ENCODE results near the gene HMGN1. TPM values are rescaled to one million over a fixed set of nuclear protein-coding genes. Genes with fewer than 3 reads are reported as not detected.

The HMGN1 gene
- total and polyA plus RNA-seq, 4 experiments from 2014 or later, result 193 to 358 (median 236) TPM

- H3K9me3 ChIP-seq (ENCODE audit: control insufficient read depth in 1 of 2, low read length in 2 of 2), result no peaks in the 10 kb centered on the region
- no peak overlapping the region for H3K4me3 ChIP-seq (ENCODE audit: low read length in 2 of 2)
- no peak for DNase-seq
- Mint-ChIP-seq H3K27ac (peak overlapping the region in 1 of 7 donors; percentile 54), H3K4me1 (peaks cover 11 to 16% (median 12%) of the 10 kb centered on the region in 4 donors), H3K36me3 (no peaks in the 10 kb centered on the region), H3K27me3 (no peaks in the 10 kb centered on the region), H3K4me3 (no peak overlapping the region), H3K9me3 (no peaks in the 10 kb centered on the region)
- H3K27me3 ChIP-seq (ENCODE audit: insufficient read depth, low read length), result no peaks in the 10 kb centered on the region
- ChIA-PET POLR2A (ENCODE audit: partially characterized antibody) (no interaction called here), CTCF (ENCODE audit: partially characterized antibody) (no interaction called here)
- H3K27ac ChIP-seq (ENCODE audit: low read depth, low read length), result no peak overlapping the region
- intact Hi-C loops (cut with micrococcal nuclease), result loop anchor here (10.0 kb wide), 1 partner anchor 1955 kb away; the partner anchor contains the start of gene DYRK1A
- no peaks in the 10 kb centered on the region for H3K36me3 ChIP-seq (ENCODE audit: insufficient read depth, low read length)
- peaks cover 11% of the 10 kb centered on the region for H3K4me1 ChIP-seq (ENCODE audit: insufficient read depth, low read length)
Observed at GRCh38 chr21:39319814-39320332, 29.0 kb downstream of the HMGN1 start.

GRCh38 chr21:39319251-39319756 lies 29.6 kb downstream of the HMGN1 start:
- no peak for DNase-seq
- Histone ChIP-seq H3K27ac (ENCODE audit: low read depth, low read length) (no peak overlapping the region), H3K36me3 (ENCODE audit: insufficient read depth, low read length) (no peaks in the 10 kb centered on the region), H3K9me3 (ENCODE audit: control insufficient read depth in 1 of 2, low read length in 2 of 2) (no peaks in the 10 kb centered on the region), H3K4me1 (ENCODE audit: insufficient read depth, low read length) (peaks cover 17% of the 10 kb centered on the region), H3K27me3 (ENCODE audit: insufficient read depth, low read length) (no peaks in the 10 kb centered on the region), H3K4me3 (ENCODE audit: low read length in 2 of 2) (no peak overlapping the region)
- Mint-ChIP-seq H3K27me3 (no peaks in the 10 kb centered on the region), H3K4me3 (no peak overlapping the region), H3K36me3 (peaks cover 0 to 4% of the 10 kb centered on the region in 2 donors), H3K27ac (no peak overlapping the region), H3K4me1 (peaks cover 14 to 21% (median 16%) of the 10 kb centered on the region in 4 donors), H3K9me3 (no peaks in the 10 kb centered on the region)
- intact Hi-C loops (cut with micrococcal nuclease), result loop anchor here (10.0 kb wide), 1 partner anchor 1955 kb away; the partner anchor contains the start of gene DYRK1A
- POLR2A ChIA-PET (ENCODE audit: partially characterized antibody), result no interaction called here
- CTCF ChIA-PET (ENCODE audit: partially characterized antibody), result no interaction called here

- H3K27ac Mint-ChIP-seq, result peak overlapping the region in 1 of 7 donors; percentile 37
- no peak for DNase-seq
- H3K27me3 ChIP-seq (ENCODE audit: insufficient read depth, low read length), result no peaks in the 10 kb centered on the region
- H3K4me3 ChIP-seq (ENCODE audit: low read length in 2 of 2), result no peak overlapping the region
- H3K4me1 ChIP-seq (ENCODE audit: insufficient read depth, low read length), result peaks cover 18% of the 10 kb centered on the region
- ChIA-PET POLR2A (ENCODE audit: partially characterized antibody) (interaction anchor here (1.0 to 8.6 kb wide), 2 partner anchors 18 to 29 kb away, joined by 3 to 197 read pairs; partner anchors contain the start of gene HMGN1), CTCF (ENCODE audit: partially characterized antibody) (interaction anchor here (0.9 to 1.1 kb wide), 2 partner anchors 70 to 124 kb away, joined by 3 to 4 read pairs; no protein-coding TSS in a partner anchor)
- no peak overlapping the region for H3K27ac ChIP-seq (ENCODE audit: low read depth, low read length)
- no peaks in the 10 kb centered on the region for H3K9me3 ChIP-seq (ENCODE audit: control insufficient read depth in 1 of 2, low read length in 2 of 2)
- H3K9me3 Mint-ChIP-seq, result peaks cover 0 to 2% (median 0%) of the 10 kb centered on the region in 8 donors
- peaks cover 16 to 24% (median 18%) of the 10 kb centered on the region in 4 donors for H3K4me1 Mint-ChIP-seq
- H3K4me3 Mint-ChIP-seq, result no peak overlapping the region
- no peaks in the 10 kb centered on the region for H3K27me3 Mint-ChIP-seq
- intact Hi-C loops (cut with micrococcal nuclease), result loop anchor here (10.0 kb wide), 1 partner anchor 1954 kb away; the partner anchor contains the start of gene DYRK1A
- peaks cover 0 to 7% of the 10 kb centered on the region in 2 donors for H3K36me3 Mint-ChIP-seq
- no peaks in the 10 kb centered on the region for H3K36me3 ChIP-seq (ENCODE audit: insufficient read depth, low read length)
Observed at GRCh38 chr21:39318091-39318959, 30.6 kb downstream of the HMGN1 start.

DNA sequence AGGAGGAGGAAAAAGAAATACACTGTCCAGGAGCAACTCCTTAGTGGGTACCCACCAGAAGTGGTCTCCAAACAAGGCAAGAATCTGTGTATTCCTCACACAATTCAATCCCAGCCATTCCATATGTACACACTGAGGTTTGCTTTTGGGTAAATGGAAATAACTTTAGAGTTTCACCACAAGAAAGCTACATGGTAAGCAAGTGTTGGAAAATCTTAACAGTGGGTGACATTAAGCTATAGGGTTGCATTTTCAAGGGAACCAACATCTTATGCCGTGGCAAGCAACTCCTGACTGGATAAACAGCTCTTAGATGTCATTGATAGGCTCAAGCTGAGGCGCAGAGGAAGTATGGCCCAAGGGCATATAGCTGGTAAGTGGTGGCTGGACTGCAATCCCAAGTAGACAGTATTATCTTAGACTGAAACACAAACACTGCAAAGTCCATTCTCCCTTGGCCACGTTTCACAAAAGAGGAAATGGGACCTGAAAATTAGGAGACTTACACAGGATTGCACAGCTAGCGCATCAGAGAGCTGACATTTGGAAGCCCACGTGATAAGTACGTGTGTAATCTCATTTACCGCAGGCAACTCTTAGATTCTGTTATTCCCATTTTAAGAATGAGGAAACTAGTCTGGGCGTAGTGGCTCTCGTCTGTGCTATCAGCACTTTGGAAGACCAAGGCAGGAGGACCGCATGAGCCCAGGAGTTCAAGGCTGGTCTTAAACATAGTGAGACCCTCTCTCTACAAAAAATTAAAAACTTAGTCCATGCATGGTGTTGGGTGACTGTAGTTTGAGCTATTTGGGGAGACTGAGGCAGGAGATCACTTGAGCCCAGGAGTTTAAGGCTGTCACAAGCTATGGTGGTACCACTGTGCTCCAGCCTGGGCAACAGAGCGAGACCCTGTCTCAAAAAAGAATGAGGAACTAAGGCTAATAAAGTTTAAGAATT lies 31.5 kb downstream of the HMGN1 start:
- Histone ChIP-seq H3K27ac (ENCODE audit: low read depth, low read length) (no peak overlapping the region), H3K4me1 (ENCODE audit: insufficient read depth, low read length) (peaks cover 18% of the 10 kb centered on the region), H3K27me3 (ENCODE audit: insufficient read depth, low read length) (no peaks in the 10 kb centered on the region), H3K9me3 (ENCODE audit: control insufficient read depth in 1 of 2, low read length in 2 of 2) (no peaks in the 10 kb centered on the region), H3K4me3 (ENCODE audit: low read length in 2 of 2) (no peak overlapping the region), H3K36me3 (ENCODE audit: insufficient read depth, low read length) (no peaks in the 10 kb centered on the region)
- Mint-ChIP-seq H3K27ac (peak overlapping the region in 2 of 7 donors; percentile 57 to 84), H3K9me3 (peaks cover 0 to 2% (median 0%) of the 10 kb centered on the region in 8 donors), H3K36me3 (peaks cover 0 to 7% of the 10 kb centered on the region in 2 donors), H3K4me3 (no peak overlapping the region), H3K4me1 (peaks cover 16 to 25% (median 18%) of the 10 kb centered on the region in 4 donors), H3K27me3 (no peaks in the 10 kb centered on the region)
- DNase-seq, result no peak
- ChIA-PET POLR2A (ENCODE audit: partially characterized antibody) (interaction anchor here (1.0 to 8.6 kb wide), 2 partner anchors 18 to 30 kb away, joined by 3 to 197 read pairs; partner anchors contain the start of gene HMGN1), CTCF (ENCODE audit: partially characterized antibody) (interaction anchor here (0.9 to 1.1 kb wide), 2 partner anchors 70 to 125 kb away, joined by 3 to 4 read pairs; no protein-coding TSS in a partner anchor)
- intact Hi-C loops (cut with micrococcal nuclease), result loop anchor here (10.0 kb wide), 1 partner anchor 1953 kb away; the partner anchor contains the start of gene DYRK1A

- Histone ChIP-seq H3K27me3 (ENCODE audit: insufficient read depth, low read length) (no peaks in the 10 kb centered on the region), H3K4me3 (ENCODE audit: low read length in 2 of 2) (no peak overlapping the region), H3K9me3 (ENCODE audit: control insufficient read depth in 1 of 2, low read length in 2 of 2) (no peaks in the 10 kb centered on the region), H3K4me1 (ENCODE audit: insufficient read depth, low read length) (peaks cover 23% of the 10 kb centered on the region), H3K36me3 (ENCODE audit: insufficient read depth, low read length) (no peaks in the 10 kb centered on the region), H3K27ac (ENCODE audit: low read depth, low read length) (no peak overlapping the region)
- Mint-ChIP-seq H3K4me3 (no peak overlapping the region), H3K36me3 (peaks cover 0 to 14% of the 10 kb centered on the region in 2 donors), H3K27me3 (peaks cover 0 to 2% of the 10 kb centered on the region in 2 donors), H3K27ac (peak overlapping the region in 4 of 7 donors; percentile 20 to 89 (median 70)), H3K4me1 (peaks cover 22 to 32% (median 24%) of the 10 kb centered on the region in 4 donors), H3K9me3 (peaks cover 0 to 2% (median 0%) of the 10 kb centered on the region in 8 donors)
- ChIA-PET CTCF (ENCODE audit: partially characterized antibody) (no interaction called here), POLR2A (ENCODE audit: partially characterized antibody) (interaction anchor here (8.6 kb wide), 1 partner anchor 30 kb away, joined by 197 read pairs; the partner anchor contains the start of gene HMGN1)
- intact Hi-C loops (cut with micrococcal nuclease), result loop anchor here (10.0 kb wide), 1 partner anchor 1952 kb away; the partner anchor contains the start of gene DYRK1A
- no peak for DNase-seq
Observed at GRCh38 chr21:39316729-39317128, 32.2 kb downstream of the HMGN1 start.

Data from CD4-positive, alpha-beta memory T cell (primary cell).